Bronchial epithelial cell (primary cell): ENCODE results near the gene BBIP1. TPM values are rescaled to one million over a fixed set of nuclear protein-coding genes. Genes with fewer than 3 reads are reported as not detected.

Experiments used
- DNase-seq: peaks from one replicate; pipeline ENCODE4 v3.0.0-alpha.2; 2010; ENCODE audit warnings: low read depth
- FAIRE-seq: peaks from 2 replicates; lab custom pipeline; 2011; peaks lifted over from hg19 to GRCh38; lab: Jason Lieb, UNC
- H3K27me3 ChIP-seq: 2 replicates; pipeline ENCODE4 v1.5.1; 2011; ENCODE audit warnings: low read length; ENCODE audit not compliant: control insufficient read depth, insufficient read depth
- H3K36me3 ChIP-seq: 2 replicates; pipeline ENCODE4 v1.5.1; 2011; ENCODE audit warnings: low read length; ENCODE audit not compliant: control insufficient read depth, insufficient read depth
- H3K4me3 ChIP-seq: 2 replicates; pipeline ENCODE4 v1.5.1; 2011; ENCODE audit warnings: mild to moderate bottlenecking, low read depth, low read length, control low read depth
- total RNA-seq: library from RNA; depleted of rRNA; stranded (reverse); fragments of >200 nt; gene quantifications from 2 replicates; pipeline ENCODE4 v1.2.1, GENCODE V29; 2014
- TF ChIP-seq, protein P1 (sequence below): IDR thresholded peaks from 2 replicates; pipeline ENCODE4 v1.5.1; 2011; ENCODE audit warnings: mild to moderate bottlenecking, moderate library complexity, low read length, control low read depth, inconsistent platforms; ENCODE audit not compliant: insufficient read depth, severe bottlenecking

BBIP1 gene
- total RNA-seq, 1 donor from 2014 or later = 11.6 TPM

GRCh38 chr10:110951381-110951780 lies 32.4 kb upstream of the BBIP1 start:
- Histone ChIP-seq H3K27me3 (no peaks in the 10 kb centered on the region), H3K36me3 (no peaks in the 10 kb centered on the region), H3K4me3 (no peak overlapping the region)
- no peak for DNase-seq
- TF ChIP-seq, protein P1, sequence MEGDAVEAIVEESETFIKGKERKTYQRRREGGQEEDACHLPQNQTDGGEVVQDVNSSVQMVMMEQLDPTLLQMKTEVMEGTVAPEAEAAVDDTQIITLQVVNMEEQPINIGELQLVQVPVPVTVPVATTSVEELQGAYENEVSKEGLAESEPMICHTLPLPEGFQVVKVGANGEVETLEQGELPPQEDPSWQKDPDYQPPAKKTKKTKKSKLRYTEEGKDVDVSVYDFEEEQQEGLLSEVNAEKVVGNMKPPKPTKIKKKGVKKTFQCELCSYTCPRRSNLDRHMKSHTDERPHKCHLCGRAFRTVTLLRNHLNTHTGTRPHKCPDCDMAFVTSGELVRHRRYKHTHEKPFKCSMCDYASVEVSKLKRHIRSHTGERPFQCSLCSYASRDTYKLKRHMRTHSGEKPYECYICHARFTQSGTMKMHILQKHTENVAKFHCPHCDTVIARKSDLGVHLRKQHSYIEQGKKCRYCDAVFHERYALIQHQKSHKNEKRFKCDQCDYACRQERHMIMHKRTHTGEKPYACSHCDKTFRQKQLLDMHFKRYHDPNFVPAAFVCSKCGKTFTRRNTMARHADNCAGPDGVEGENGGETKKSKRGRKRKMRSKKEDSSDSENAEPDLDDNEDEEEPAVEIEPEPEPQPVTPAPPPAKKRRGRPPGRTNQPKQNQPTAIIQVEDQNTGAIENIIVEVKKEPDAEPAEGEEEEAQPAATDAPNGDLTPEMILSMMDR = no peak
- FAIRE-seq = no peak

GRCh38 chr10:110947061-110947595 lies 28.1 kb upstream of the BBIP1 start:
- H3K36me3 ChIP-seq = no peaks in the 10 kb centered on the region
- no peak overlapping the region for H3K4me3 ChIP-seq
- TF ChIP-seq, protein P1 = no peak
- no peaks in the 10 kb centered on the region for H3K27me3 ChIP-seq
- peak; percentile 43 for DNase-seq
- FAIRE-seq = no peak

DNA sequence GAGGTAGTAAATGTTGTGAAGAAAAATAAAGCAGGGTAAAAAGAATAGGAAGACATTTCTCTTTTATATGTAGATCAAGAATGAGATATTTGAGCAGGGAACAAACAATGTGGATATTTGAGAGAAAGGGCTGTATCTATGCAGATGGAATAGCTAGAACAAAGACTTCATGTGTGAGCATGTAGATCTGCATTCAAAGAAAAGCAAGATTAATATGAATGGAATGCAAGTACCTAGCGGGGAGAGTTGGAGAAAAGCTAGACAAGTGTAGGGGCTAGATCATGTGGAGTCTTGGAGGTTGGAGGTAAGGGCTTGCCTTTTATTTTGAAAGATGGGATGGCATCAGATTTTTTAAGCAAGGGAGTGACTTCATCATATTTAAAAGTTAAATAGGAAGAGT lies 27.5 kb upstream of the BBIP1 start:
- no peaks in the 10 kb centered on the region for H3K27me3 ChIP-seq
- TF ChIP-seq, protein P1 = no peak
- DNase-seq (peak; percentile 80), FAIRE-seq (no peak)
- no peak overlapping the region for H3K4me3 ChIP-seq
- no peaks in the 10 kb centered on the region for H3K36me3 ChIP-seq

DNA sequence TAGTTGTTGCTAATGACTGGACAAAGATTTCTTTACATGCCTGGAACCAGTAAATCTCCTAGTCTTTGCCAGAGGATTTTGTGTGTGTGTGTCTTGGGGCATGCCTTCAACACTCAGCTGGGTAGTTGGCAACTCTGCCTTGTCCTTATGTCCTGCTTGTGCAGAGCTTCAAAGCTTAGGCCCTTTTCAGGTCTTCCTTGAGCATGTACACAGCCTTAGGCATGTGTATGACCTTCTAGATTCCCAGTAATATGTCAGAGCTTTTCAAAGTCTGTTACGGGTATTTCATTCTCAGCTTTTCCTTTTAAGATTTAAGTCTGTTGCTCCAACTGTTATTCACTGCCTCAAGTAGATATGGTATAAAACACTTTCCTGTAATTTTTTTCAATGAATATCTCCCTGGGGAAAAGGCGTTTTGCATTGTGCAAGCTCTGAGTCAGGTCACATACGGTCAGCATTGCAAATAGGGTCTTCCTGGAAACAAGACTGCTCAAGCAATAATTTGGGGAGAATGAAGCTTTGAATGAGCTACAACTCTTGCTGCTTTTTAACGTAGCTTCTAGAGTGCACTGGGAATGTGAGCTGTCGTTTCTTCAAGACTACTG lies 25.9 kb upstream of the BBIP1 start:
- H3K27me3 ChIP-seq = no peaks in the 10 kb centered on the region
- no peak for FAIRE-seq
- H3K36me3 ChIP-seq = no peaks in the 10 kb centered on the region
- TF ChIP-seq, protein P1 = no peak
- peak; percentile 38 for DNase-seq
- H3K4me3 ChIP-seq = no peak overlapping the region

GRCh38 chr10:110939419-110939818 lies 20.4 kb upstream of the BBIP1 start:
- DNase-seq (no peak), FAIRE-seq (no peak)
- H3K36me3 ChIP-seq = no peaks in the 10 kb centered on the region
- TF ChIP-seq, protein P1 = no peak
- no peaks in the 10 kb centered on the region for H3K27me3 ChIP-seq
- H3K4me3 ChIP-seq = no peak overlapping the region

GRCh38 chr10:110936757-110937156 lies 17.8 kb upstream of the BBIP1 start:
- Histone ChIP-seq H3K27me3 (no peaks in the 10 kb centered on the region), H3K36me3 (no peaks in the 10 kb centered on the region), H3K4me3 (no peak overlapping the region)
- TF ChIP-seq, protein P1 = no peak
- DNase-seq (no peak), FAIRE-seq (no peak)
